SK-N-SH (cell line): ENCODE measurements around the gene SMARCA2.

Experiments
- FOXM1 ChIP-seq: IDR thresholded peaks from 2 replicates; pipeline ENCODE4 v1.4.0; 2012; ENCODE audit warnings: low read depth, mild to moderate bottlenecking
- MAX ChIP-seq: IDR thresholded peaks from 2 replicates; pipeline ENCODE4 v1.4.0; 2012; ENCODE audit warnings: low read depth
- TAF1 ChIP-seq: IDR thresholded peaks from 2 replicates; pipeline ENCODE4 v1.6.1; 2012; ENCODE audit warnings: low read depth, mild to moderate bottlenecking, low read length, moderate library complexity, borderline replicate concordance
- USF1 ChIP-seq: IDR thresholded peaks from 2 replicates; pipeline ENCODE4 v1.4.0; 2012; ENCODE audit warnings: low read depth, borderline replicate concordance
- USF2 ChIP-seq: fragments of 150-350 bp; IDR thresholded peaks from 2 replicates; pipeline ENCODE4 v1.6.1; 2017; ENCODE audit warnings: antibody characterized with exemption, low read length, low read depth, borderline replicate concordance

DNA sequence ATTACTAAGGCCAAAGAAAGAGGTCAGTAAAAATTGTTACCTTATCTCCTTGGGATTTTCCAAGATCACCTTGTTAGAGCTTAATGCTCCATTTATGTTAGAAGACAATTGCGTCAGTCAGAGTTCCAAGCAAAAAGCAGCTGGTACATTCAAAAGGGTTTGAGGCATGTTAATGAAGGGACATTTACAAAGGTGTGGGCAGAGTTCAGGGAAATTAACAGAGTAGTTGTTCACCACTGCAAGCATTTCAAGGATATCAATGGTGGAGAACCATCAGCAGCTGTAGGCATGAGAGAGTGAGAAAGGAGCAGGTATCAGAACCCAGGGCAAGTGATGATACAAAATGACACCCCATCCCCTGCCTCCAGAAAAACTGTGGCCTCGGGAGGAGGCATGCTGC, 17.0 kb upstream of the SMARCA2 start:
- no peak for TF ChIP-seq USF1
- no peak for TF ChIP-seq MAX
- no peak for TF ChIP-seq TAF1
- TF ChIP-seq USF2: no peak
- TF ChIP-seq FOXM1: no peak
